CD4-positive, CD25-positive, alpha-beta regulatory T cell (primary cell): ENCODE results near the gene TIAM1. TPM values are rescaled to one million over a fixed set of nuclear protein-coding genes. Genes with fewer than 3 reads are reported as not detected.
A peak's percentile ranks its signal among the peaks of the same experiment; 100 is the strongest.

Experiments
- ATAC-seq, 2 donors: fragments of 150-1000 bp; cut with Tn5 transposase; one replicate each; pipeline ENCODE4 v1.10.0; 2021; ENCODE audit warnings: low read depth in 2 of 2, moderate number of reproducible peaks in 2 of 2, moderate library complexity in 1 of 2
- DNase-seq, 3 donors: peaks; one replicate each; pipeline versions ENCODE4 v3.0.0 to v3.0.0-alpha.2; 2012 to 2022; ENCODE audit warnings: mixed read lengths in 1 of 3
- H3K27ac ChIP-seq: one replicate; pipeline ENCODE4 v1.7.0; 2013; ENCODE audit warnings: mild to moderate bottlenecking, low read length; ENCODE audit not compliant: insufficient read depth, poor library complexity, severe bottlenecking
- H3K27me3 ChIP-seq: one replicate; pipeline ENCODE4 v1.7.0; 2013; ENCODE audit warnings: low read length; ENCODE audit not compliant: control insufficient read depth, insufficient read depth
- H3K36me3 ChIP-seq: one replicate; pipeline ENCODE4 v1.7.0; 2013; ENCODE audit warnings: mild to moderate bottlenecking, low read length, moderate library complexity; ENCODE audit not compliant: control insufficient read depth, insufficient read depth
- H3K4me1 ChIP-seq: 2 replicates; pipeline ENCODE4 v1.7.0; 2013; ENCODE audit warnings: mild to moderate bottlenecking, low read length; ENCODE audit not compliant: insufficient read depth, control insufficient read depth, poor library complexity, severe bottlenecking
- H3K4me3 ChIP-seq: one replicate; pipeline ENCODE4 v1.7.0; 2013; ENCODE audit warnings: low read depth, mild to moderate bottlenecking, low read length, moderate library complexity
- H3K9me3 ChIP-seq, 2 experiments: 1 replicate in 1 of 2; 2 replicates in 1 of 2; pipeline ENCODE4 v1.7.0; 2013; ENCODE audit warnings: low read length in 2 of 2, mild to moderate bottlenecking in 1 of 2, moderate library complexity in 1 of 2; ENCODE audit not compliant: control insufficient read depth in 2 of 2
- H3K27ac Mint-ChIP-seq, 3 donors: one replicate each; pipeline ENCODE4 v1.8.0; 2020 to 2022; ENCODE audit warnings: mild to moderate bottlenecking in 3 of 3, mixed read lengths in 3 of 3, moderate library complexity in 2 of 3
- H3K27me3 Mint-ChIP-seq: one replicate; pipeline ENCODE4 v1.8.0; 2022; ENCODE audit warnings: mild to moderate bottlenecking, mixed read lengths
- H3K36me3 Mint-ChIP-seq: one replicate; pipeline ENCODE4 v1.8.0; 2020; ENCODE audit warnings: mixed read lengths
- H3K4me1 Mint-ChIP-seq, 4 donors: one replicate each; pipeline ENCODE4 v1.8.0; 2020 to 2022; ENCODE audit warnings: mixed read lengths in 4 of 4, mild to moderate bottlenecking in 1 of 4
- H3K4me3 Mint-ChIP-seq, 4 donors: one replicate each; pipeline ENCODE4 v1.8.0; 2020 to 2022; ENCODE audit warnings: mild to moderate bottlenecking in 4 of 4, mixed read lengths in 4 of 4, moderate library complexity in 3 of 4
- H3K9me3 Mint-ChIP-seq, 7 donors: one replicate each; pipeline ENCODE4 v1.8.0; 2020 to 2022; ENCODE audit warnings: mixed read lengths in 7 of 7, mild to moderate bottlenecking in 3 of 7, moderate library complexity in 2 of 7
- polyA plus RNA-seq, 4 donors: library from polyadenylated mRNA; unstranded; fragments of 300-500 nt; fragmentation: Illumina TruSeq; gene quantifications; one replicate each; pipeline ENCODE4 v1.2.3, GENCODE V29; 2021
- total RNA-seq: library from RNA; stranded (reverse); gene quantifications from one replicate; pipeline ENCODE4 v1.2.3, GENCODE V29; 2022

TIAM1 gene
- total and polyA plus RNA-seq, 5 donors from 2014 or later, result 31.1 to 142 (median 35.2) TPM

DNA sequence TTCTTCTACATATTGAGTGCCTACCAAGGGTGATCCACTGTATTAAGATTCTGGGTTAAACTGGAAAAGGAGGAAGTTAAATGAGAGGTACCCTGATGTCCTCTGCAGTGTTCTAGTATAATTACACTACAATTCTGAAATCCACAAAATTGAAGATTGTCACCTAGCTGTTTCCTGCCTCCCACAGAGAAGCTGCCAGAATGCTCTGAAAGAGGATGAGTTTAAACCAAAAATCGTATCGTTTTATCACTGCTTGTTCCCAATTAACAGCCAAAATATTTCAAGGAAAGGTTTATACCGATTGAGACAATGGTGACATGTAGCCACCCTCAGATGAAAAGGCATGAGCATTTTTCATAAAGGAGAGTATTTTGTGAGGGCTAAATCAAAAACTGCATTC is 28.0 kb downstream of the TIAM1 start:
- no peaks in the 10 kb centered on the region for H3K27me3 Mint-ChIP-seq
- Histone ChIP-seq H3K36me3 (no peaks in the 10 kb centered on the region), H3K9me3 (no peaks in the 10 kb centered on the region), H3K27me3 (no peaks in the 10 kb centered on the region), H3K4me1 (no peaks in the 10 kb centered on the region), H3K27ac (no peak overlapping the region), H3K4me3 (no peak overlapping the region)
- H3K4me3 Mint-ChIP-seq, result no peak overlapping the region
- H3K9me3 Mint-ChIP-seq, result no peaks in the 10 kb centered on the region
- no peak for ATAC-seq
- no peak for DNase-seq
- no peaks in the 10 kb centered on the region for H3K36me3 Mint-ChIP-seq
- H3K27ac Mint-ChIP-seq, result no peak overlapping the region
- H3K4me1 Mint-ChIP-seq, result peaks cover 0 to 1% (median 0%) of the 10 kb centered on the region in 4 donors

DNA sequence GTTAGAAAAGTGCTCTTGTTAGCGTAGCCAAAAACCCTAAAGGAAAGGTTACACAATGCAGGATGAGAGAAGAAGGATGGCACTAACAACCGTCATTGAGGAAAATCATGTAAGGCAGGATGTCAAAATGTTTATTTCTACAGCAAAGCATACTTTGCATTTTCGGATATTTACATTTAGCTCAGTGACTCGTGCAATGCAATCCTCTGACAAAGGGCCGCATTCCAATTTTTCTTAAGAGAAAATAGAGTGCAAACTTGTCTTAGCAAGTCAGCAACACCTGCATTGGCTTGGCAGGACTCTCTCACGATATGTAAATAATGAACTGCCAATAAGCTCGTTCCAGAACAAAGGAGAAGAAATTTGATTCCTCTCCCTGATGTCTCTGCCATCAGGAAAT is 33.3 kb downstream of the TIAM1 start:
- no peak for ATAC-seq
- Histone ChIP-seq H3K4me1 (no peaks in the 10 kb centered on the region), H3K27ac (no peak overlapping the region), H3K9me3 (no peaks in the 10 kb centered on the region), H3K36me3 (no peaks in the 10 kb centered on the region), H3K27me3 (no peaks in the 10 kb centered on the region), H3K4me3 (no peak overlapping the region)
- H3K36me3 Mint-ChIP-seq, result no peaks in the 10 kb centered on the region
- H3K27ac Mint-ChIP-seq, result no peak overlapping the region
- no peaks in the 10 kb centered on the region for H3K27me3 Mint-ChIP-seq
- H3K9me3 Mint-ChIP-seq, result no peaks in the 10 kb centered on the region
- no peak overlapping the region for H3K4me3 Mint-ChIP-seq
- no peak for DNase-seq
- H3K4me1 Mint-ChIP-seq, result no peaks in the 10 kb centered on the region

DNA sequence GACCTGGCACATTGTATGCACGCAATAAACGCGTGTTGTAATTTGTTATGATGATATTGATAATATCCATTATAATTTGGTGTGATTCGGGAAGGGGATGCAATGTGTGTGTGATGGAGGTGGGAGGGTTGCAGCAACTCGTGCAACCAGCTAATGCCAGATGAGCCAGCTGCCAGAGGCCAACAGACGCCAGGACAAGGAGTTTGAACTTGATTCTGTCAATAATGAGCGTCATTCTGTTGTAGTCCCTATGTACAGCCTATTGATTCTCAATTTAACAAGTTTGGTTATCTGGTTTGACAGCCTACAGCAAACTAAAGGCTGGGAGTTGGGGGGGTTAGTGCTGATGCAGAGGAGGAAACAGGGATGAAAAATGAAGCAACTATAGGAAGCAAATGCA is 35.5 kb downstream of the TIAM1 start:
- DNase-seq, result no peak
- no peak overlapping the region for H3K27ac Mint-ChIP-seq

DNA sequence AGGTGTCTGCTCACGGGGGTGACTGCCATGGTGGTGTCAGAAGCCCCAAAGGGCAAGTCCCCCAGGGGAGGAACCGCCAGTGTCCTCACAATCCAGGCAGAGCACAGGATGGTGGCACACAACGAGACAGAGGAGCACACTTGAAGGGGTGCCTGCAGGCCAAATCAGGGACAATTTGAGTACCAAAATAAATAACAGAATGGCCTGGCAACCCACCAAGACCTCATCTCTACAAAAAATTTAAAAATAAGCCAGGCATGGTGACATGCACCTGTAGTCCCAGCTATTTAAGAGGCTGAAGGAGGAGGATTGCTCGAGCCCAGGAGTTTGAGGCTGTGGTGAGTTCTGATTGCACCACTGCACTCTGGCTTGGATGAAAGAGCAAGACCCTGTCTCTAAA is 38.2 kb downstream of the TIAM1 start:
- Mint-ChIP-seq H3K4me3 (no peak overlapping the region), H3K9me3 (no peaks in the 10 kb centered on the region), H3K27me3 (no peaks in the 10 kb centered on the region), H3K36me3 (no peaks in the 10 kb centered on the region), H3K4me1 (no peaks in the 10 kb centered on the region), H3K27ac (no peak overlapping the region)
- DNase-seq, result no peak
- Histone ChIP-seq H3K4me1 (no peaks in the 10 kb centered on the region), H3K4me3 (no peak overlapping the region), H3K36me3 (no peaks in the 10 kb centered on the region), H3K27me3 (no peaks in the 10 kb centered on the region), H3K27ac (no peak overlapping the region), H3K9me3 (no peaks in the 10 kb centered on the region)
- ATAC-seq, result no peak

More for the DNA sequence above, 35.5 kb downstream of the TIAM1 start:
- H3K9me3 Mint-ChIP-seq, result no peaks in the 10 kb centered on the region
- no peak overlapping the region for H3K4me3 ChIP-seq
- H3K27me3 ChIP-seq, result no peaks in the 10 kb centered on the region
- ATAC-seq, result no peak
- no peak overlapping the region for H3K4me3 Mint-ChIP-seq
- H3K27ac ChIP-seq, result no peak overlapping the region
- H3K27me3 Mint-ChIP-seq, result no peaks in the 10 kb centered on the region
- no peaks in the 10 kb centered on the region for H3K9me3 ChIP-seq
- no peaks in the 10 kb centered on the region for H3K4me1 Mint-ChIP-seq
- H3K36me3 ChIP-seq, result no peaks in the 10 kb centered on the region
- H3K36me3 Mint-ChIP-seq, result no peaks in the 10 kb centered on the region
- H3K4me1 ChIP-seq, result no peaks in the 10 kb centered on the region

DNA sequence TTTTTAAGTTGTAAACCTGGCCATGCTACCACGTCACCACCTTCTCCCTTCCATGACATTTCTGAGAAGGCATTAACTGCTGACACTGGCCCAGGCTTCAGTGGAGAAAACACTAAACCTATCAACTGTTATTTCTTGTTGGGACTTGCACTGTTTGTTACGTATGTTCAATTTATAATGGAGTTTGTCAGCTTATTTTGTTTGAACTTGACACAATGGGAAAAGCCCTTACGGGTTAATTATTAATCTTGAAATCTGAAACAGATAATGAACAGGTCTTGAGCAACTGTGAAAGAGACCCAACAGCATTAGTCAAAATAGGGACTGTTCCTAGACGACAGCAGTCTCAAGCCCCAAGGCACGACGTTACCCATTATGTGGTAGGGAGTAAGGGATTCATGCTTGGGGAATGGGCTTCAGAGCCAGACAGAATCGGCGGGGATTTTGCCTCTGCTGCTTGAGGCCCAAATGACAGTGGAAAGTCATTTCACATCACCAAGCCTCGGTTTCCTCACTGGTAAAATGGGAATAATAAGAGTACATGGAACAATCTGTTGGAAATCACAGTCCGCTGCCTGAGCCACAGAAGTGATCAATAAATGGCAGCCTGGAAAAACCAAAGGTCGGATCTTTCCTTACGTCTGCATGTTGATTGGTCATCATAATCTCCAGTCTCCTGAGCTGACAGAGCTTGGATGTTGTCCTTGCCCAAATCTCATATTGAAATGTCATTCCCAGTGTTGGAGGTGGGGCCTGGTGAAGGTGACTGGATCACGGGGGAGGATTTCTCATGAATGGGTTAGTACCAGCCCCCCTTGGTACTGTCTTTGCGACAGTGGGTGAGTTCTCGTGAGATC is 44.5 kb downstream of the TIAM1 start:
- no peak overlapping the region for H3K4me3 ChIP-seq
- H3K36me3 Mint-ChIP-seq, result no peaks in the 10 kb centered on the region
- ATAC-seq (no peak), DNase-seq (no peak)
- H3K9me3 ChIP-seq, result no peaks in the 10 kb centered on the region
- peaks cover 0 to 1% (median 0%) of the 10 kb centered on the region in 7 donors for H3K9me3 Mint-ChIP-seq
- no peaks in the 10 kb centered on the region for H3K36me3 ChIP-seq
- no peak overlapping the region for H3K4me3 Mint-ChIP-seq
- H3K27me3 ChIP-seq, result no peaks in the 10 kb centered on the region
- H3K4me1 ChIP-seq, result no peaks in the 10 kb centered on the region
- H3K4me1 Mint-ChIP-seq, result peaks cover 0 to 3% (median 0%) of the 10 kb centered on the region in 4 donors
- H3K27ac ChIP-seq, result no peak overlapping the region
- peak overlapping the region in 1 of 3 donors; percentile 59 for H3K27ac Mint-ChIP-seq
- H3K27me3 Mint-ChIP-seq, result no peaks in the 10 kb centered on the region

DNA sequence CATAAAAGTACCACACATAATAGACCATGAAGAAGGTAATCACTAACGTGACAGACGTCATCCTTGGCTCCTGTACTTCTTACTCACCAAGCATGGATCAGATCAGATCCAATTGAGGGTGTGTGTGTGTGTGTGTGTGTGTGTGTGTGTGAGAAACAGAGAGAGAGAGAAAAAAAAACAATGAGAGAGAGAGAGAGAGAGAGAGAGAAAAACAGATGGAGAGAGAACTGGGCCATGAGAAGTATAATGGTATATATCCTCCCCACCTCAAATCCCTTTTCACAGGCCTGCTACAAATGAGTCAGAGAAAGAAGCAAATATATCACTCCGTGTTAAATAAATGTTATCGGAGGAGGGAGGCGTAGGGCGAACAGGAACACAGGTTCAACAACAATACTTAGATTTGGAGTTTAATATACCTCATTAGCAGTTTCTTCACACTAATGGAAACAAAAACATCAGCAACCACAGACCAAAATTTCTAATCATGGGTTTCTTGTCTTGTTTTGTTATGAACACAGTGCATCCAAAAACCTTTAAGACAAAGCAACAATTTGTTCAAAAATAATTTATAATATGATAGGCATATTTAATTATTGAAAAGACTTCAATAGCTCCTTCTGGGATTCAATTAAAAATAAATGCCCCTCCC is 45.3 kb downstream of the TIAM1 start:
- Mint-ChIP-seq H3K27me3 (no peaks in the 10 kb centered on the region), H3K27ac (no peak overlapping the region), H3K4me3 (no peak overlapping the region), H3K9me3 (peaks cover 0 to 1% (median 0%) of the 10 kb centered on the region in 7 donors), H3K4me1 (peaks cover 0 to 3% (median 0%) of the 10 kb centered on the region in 4 donors), H3K36me3 (no peaks in the 10 kb centered on the region)
- Histone ChIP-seq H3K27ac (no peak overlapping the region), H3K36me3 (no peaks in the 10 kb centered on the region), H3K27me3 (no peaks in the 10 kb centered on the region), H3K4me1 (no peaks in the 10 kb centered on the region), H3K9me3 (no peaks in the 10 kb centered on the region), H3K4me3 (no peak overlapping the region)
- DNase-seq (no peak), ATAC-seq (no peak)

DNA sequence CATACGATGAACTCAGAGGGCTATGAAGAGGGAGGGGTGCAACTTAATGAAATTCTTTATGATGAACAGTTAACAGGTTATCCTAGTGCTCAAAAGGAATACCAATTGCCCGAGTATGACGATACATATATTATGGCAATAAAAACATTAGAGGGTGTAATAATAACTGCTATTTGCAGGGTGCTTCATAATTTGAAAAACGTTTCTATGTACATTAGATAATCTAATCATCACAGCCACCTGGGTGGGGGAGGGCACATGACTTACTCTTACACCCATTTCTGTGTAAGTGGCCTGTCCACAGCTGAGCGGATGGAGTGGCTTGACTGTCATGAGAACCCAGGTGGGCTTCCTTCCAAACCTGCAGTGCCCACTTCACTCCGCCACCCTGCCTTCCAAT is 46.3 kb downstream of the TIAM1 start:
- ATAC-seq (no peak), DNase-seq (no peak)
- Mint-ChIP-seq H3K9me3 (peaks cover 0 to 1% (median 0%) of the 10 kb centered on the region in 7 donors), H3K4me3 (no peak overlapping the region), H3K36me3 (peaks cover 5% of the 10 kb centered on the region), H3K27ac (no peak overlapping the region), H3K27me3 (no peaks in the 10 kb centered on the region), H3K4me1 (peaks cover 0 to 3% (median 0%) of the 10 kb centered on the region in 4 donors)
- Histone ChIP-seq H3K36me3 (no peaks in the 10 kb centered on the region), H3K27me3 (no peaks in the 10 kb centered on the region), H3K9me3 (no peaks in the 10 kb centered on the region), H3K4me1 (no peaks in the 10 kb centered on the region), H3K27ac (no peak overlapping the region), H3K4me3 (no peak overlapping the region)
